ENCODE measurements around the gene DPF1. TPM values are rescaled to one million over a fixed set of nuclear protein-coding genes. Genes with fewer than 3 reads are reported as not detected.

Gene DPF1
- total RNA-seq, 2 donors from 2014 or later = not detected

GRCh38 chr19:38218204-38218603 is 5.8 kb downstream of the DPF1 start:
- no peaks in the 10 kb centered on the region for H3K9me3 ChIP-seq
- ATAC-seq = no peak
- intact Hi-C loops (cut with DNase I) = no loop called here
- H3K4me3 ChIP-seq = no peak overlapping the region
- TF ChIP-seq CTCF (IDR thresholded peaks at IDR 0.05) (no peak), POLR2A (IDR thresholded peaks at IDR 0.05) (no peak)
- no peak overlapping the region for H3K27ac ChIP-seq
- no peak for DNase-seq
- H3K27me3 ChIP-seq = peaks cover 0 to 11% of the 10 kb centered on the region in 2 donors
- 94 to 96% methylated on average over 3 of the region's 3 CpGs for WGBS, 2 donors
- H3K36me3 ChIP-seq (replicated peaks in 1 of 2; ENCODE audit: insufficient read depth in 1 of 2, low read depth in 2 of 2) = no peaks in the 10 kb centered on the region
- H3K4me1 ChIP-seq = no peaks in the 10 kb centered on the region

- ATAC-seq (no peak), DNase-seq (no peak)
- WGBS, 2 donors = 51 to 58% methylated on average over 11 to 25 of the region's 26 CpGs
- Histone ChIP-seq H3K36me3 (replicated peaks in 1 of 2; ENCODE audit: insufficient read depth in 1 of 2, low read depth in 2 of 2) (no peaks in the 10 kb centered on the region), H3K27ac (no peak overlapping the region), H3K9me3 (no peaks in the 10 kb centered on the region), H3K4me1 (no peaks in the 10 kb centered on the region), H3K4me3 (no peak overlapping the region), H3K27me3 (no peaks in the 10 kb centered on the region)
- intact Hi-C loops (cut with DNase I) = no loop called here
- no peak for TF ChIP-seq POLR2A (IDR thresholded peaks at IDR 0.05)
- no peak for TF ChIP-seq CTCF (IDR thresholded peaks at IDR 0.05)
Measured at GRCh38 chr19:38216785-38217641, 7.0 kb downstream of the DPF1 start.

- DNase-seq (no peak), ATAC-seq (no peak)
- 53 to 65% methylated on average over 15 to 24 of the region's 24 CpGs for WGBS, 2 donors
- Histone ChIP-seq H3K4me1 (no peaks in the 10 kb centered on the region), H3K4me3 (no peak overlapping the region), H3K27ac (no peak overlapping the region), H3K9me3 (no peaks in the 10 kb centered on the region), H3K36me3 (replicated peaks in 1 of 2; ENCODE audit: insufficient read depth in 1 of 2, low read depth in 2 of 2) (no peaks in the 10 kb centered on the region), H3K27me3 (peaks cover 0 to 4% of the 10 kb centered on the region in 2 donors)
- intact Hi-C loops (cut with DNase I) = no loop called here
- TF ChIP-seq POLR2A (IDR thresholded peaks at IDR 0.05) = no peak
- no peak for TF ChIP-seq CTCF (IDR thresholded peaks at IDR 0.05)
Measured at GRCh38 chr19:38213911-38214625, 10.0 kb downstream of the DPF1 start.

GRCh38 chr19:38213469-38213868 is 10.6 kb downstream of the DPF1 start:
- H3K27ac ChIP-seq = no peak overlapping the region
- WGBS, 2 donors = 81 to 82% methylated on average over 3 to 23 of the region's 23 CpGs
- H3K36me3 ChIP-seq (replicated peaks in 1 of 2; ENCODE audit: insufficient read depth in 1 of 2, low read depth in 2 of 2) = no peaks in the 10 kb centered on the region
- DNase-seq (no peak), ATAC-seq (no peak)
- H3K4me3 ChIP-seq = no peak overlapping the region
- H3K9me3 ChIP-seq = no peaks in the 10 kb centered on the region
- intact Hi-C loops (cut with DNase I) = no loop called here
- TF ChIP-seq POLR2A (IDR thresholded peaks at IDR 0.05) (no peak), CTCF (IDR thresholded peaks at IDR 0.05) (no peak)
- peaks cover 0 to 4% of the 10 kb centered on the region in 2 donors for H3K27me3 ChIP-seq
- H3K4me1 ChIP-seq = no peaks in the 10 kb centered on the region

All from body of pancreas (tissue), 4 donors.